Stimulated activated CD4-positive, alpha-beta T cell treated with anti-CD3 and anti-CD28 coated beads, Interleukin-15, amount 100 ng/mL, for 24 hours (primary cell): Measurements from ENCODE around the gene TSPAN15.

Experiments
- DNase-seq: peaks from one replicate; pipeline ENCODE4 v3.0.0-alpha.2; 2020

TSPAN15 gene

GRCh38 chr10:69489506-69490090 is 38.3 kb downstream of the TSPAN15 start:
- no peak for DNase-seq

GRCh38 chr10:69490876-69491275 is 39.6 kb downstream of the TSPAN15 start:
- DNase-seq: no peak

GRCh38 chr10:69491611-69492010 is 40.3 kb downstream of the TSPAN15 start:
- DNase-seq: no peak

GRCh38 chr10:69492091-69492745 is 41.0 kb downstream of the TSPAN15 start:
- no peak for DNase-seq

GRCh38 chr10:69492746-69493462 is 41.6 kb downstream of the TSPAN15 start:
- DNase-seq: no peak

GRCh38 chr10:69494626-69495558 is 43.6 kb downstream of the TSPAN15 start:
- DNase-seq: no peak

GRCh38 chr10:69495666-69496065 is 44.4 kb downstream of the TSPAN15 start:
- DNase-seq: no peak

GRCh38 chr10:69496352-69497230 is 45.3 kb downstream of the TSPAN15 start:
- DNase-seq: no peak

GRCh38 chr10:69497231-69497561 is 45.9 kb downstream of the TSPAN15 start:
- no peak for DNase-seq

GRCh38 chr10:69497611-69498390 is 46.5 kb downstream of the TSPAN15 start:
- no peak for DNase-seq

GRCh38 chr10:69498711-69499471 is 47.6 kb downstream of the TSPAN15 start:
- no peak for DNase-seq

- DNase-seq: no peak
These were observed 48.7 kb downstream of the TSPAN15 start for GRCh38 chr10:69499726-69500689.

GRCh38 chr10:69500864-69501468 is 49.7 kb downstream of the TSPAN15 start:
- no peak for DNase-seq

- DNase-seq: no peak
These were observed 50.4 kb downstream of the TSPAN15 start for GRCh38 chr10:69501657-69502056.

GRCh38 chr10:69502589-69502988 is 51.3 kb downstream of the TSPAN15 start:
- no peak for DNase-seq

GRCh38 chr10:69503001-69503895 is 52.0 kb downstream of the TSPAN15 start:
- DNase-seq: no peak

- DNase-seq: no peak
These were observed 52.6 kb downstream of the TSPAN15 start for GRCh38 chr10:69503896-69504265.
